Measurements from ENCODE around the gene ASB17. TPM values are rescaled to one million over a fixed set of nuclear protein-coding genes. Genes with fewer than 3 reads are reported as not detected.
A peak's percentile ranks its signal among the peaks of the same experiment; 100 is the strongest.

Gene ASB17
- total RNA-seq, 5 donors from 2014 or later (not counting 1 experiment from before 2014, with no cell fraction given), result not detected

- H3K4me1 Mint-ChIP-seq, result no peaks in the 10 kb centered on the region
- H3K4me1 ChIP-seq (ENCODE audit: control insufficient read depth in 1 of 2, extremely low read depth in 1 of 2, insufficient read depth in 2 of 2, low read length in 2 of 2), result no peaks in the 10 kb centered on the region
- no peak overlapping the region for H3K27ac ChIP-seq (ENCODE audit: low read length)
- ChIA-PET POLR2A (interaction anchor here in 1 of 2 donors (0.7 kb wide), 1 partner anchor 10 kb away, joined by 7 read pairs; no protein-coding TSS in a partner anchor), CTCF (no interaction called here)
- ATAC-seq (replicated peaks in 1 of 4) (no peak), DNase-seq (no peak)
- peaks cover 0 to 10% of the 10 kb centered on the region in 2 donors for H3K27me3 Mint-ChIP-seq
- H3K36me3 Mint-ChIP-seq, result no peaks in the 10 kb centered on the region
- no peaks in the 10 kb centered on the region for H3K36me3 ChIP-seq (ENCODE audit: control insufficient read depth in 2 of 2, extremely low read depth in 1 of 2, insufficient read depth in 1 of 2, low read length in 1 of 2)
- H3K9me3 ChIP-seq, result no peaks in the 10 kb centered on the region
- H3K27me3 ChIP-seq (replicated peaks in 1 of 2; ENCODE audit: control insufficient read depth in 2 of 2, extremely low read depth in 1 of 2, insufficient read depth in 2 of 2, low read length in 1 of 2), result no peaks in the 10 kb centered on the region
- no CpG with 5 or more reads among the region's 1 CpG for WGBS (ENCODE audit: insufficient coverage)
- no peaks in the 10 kb centered on the region for H3K9me3 Mint-ChIP-seq
- H3K27ac Mint-ChIP-seq, result no peak overlapping the region
- H3K4me3 Mint-ChIP-seq, result no peak overlapping the region
- H3K4me3 ChIP-seq (ENCODE audit: control insufficient read depth in 1 of 2, extremely low read depth in 1 of 2, low read length in 1 of 2), result no peak overlapping the region
These were observed 9.5 kb downstream of the ASB17 start for GRCh38 chr1:75922698-75923097.

DNA sequence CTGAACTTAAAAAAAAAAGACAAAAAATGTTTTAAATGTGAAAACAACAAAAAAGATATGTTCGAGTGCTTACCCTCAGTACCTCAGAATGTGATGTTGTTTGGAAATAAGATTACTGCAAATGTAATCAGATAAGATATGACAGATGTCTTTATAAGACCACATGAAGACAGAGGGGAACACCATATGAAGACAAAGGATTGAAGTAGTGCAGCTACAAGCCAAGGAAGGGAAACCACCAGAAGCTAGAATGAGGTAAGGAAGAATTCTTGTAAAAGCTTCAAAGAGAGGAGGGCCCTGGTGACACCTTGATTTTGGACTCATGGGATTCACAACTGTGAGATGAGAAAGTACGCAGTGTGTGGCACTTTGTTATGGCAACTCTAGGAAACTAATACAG, 15.4 kb downstream of the ASB17 start:
- H3K27ac ChIP-seq (ENCODE audit: low read length), result no peak overlapping the region
- H3K27ac Mint-ChIP-seq, result no peak overlapping the region
- no peaks in the 10 kb centered on the region for H3K9me3 ChIP-seq
- H3K36me3 ChIP-seq (ENCODE audit: control insufficient read depth in 2 of 2, extremely low read depth in 1 of 2, insufficient read depth in 1 of 2, low read length in 1 of 2), result no peaks in the 10 kb centered on the region
- ChIA-PET CTCF (no interaction called here), POLR2A (no interaction called here)
- H3K4me3 ChIP-seq (ENCODE audit: control insufficient read depth in 1 of 2, extremely low read depth in 1 of 2, low read length in 1 of 2), result no peak overlapping the region
- ATAC-seq (replicated peaks in 1 of 4) (peak in 1 of 4 experiments; percentile 55), DNase-seq (no peak)
- 75% methylated on average over 1 of the region's 2 CpGs for WGBS (ENCODE audit: insufficient coverage)
- H3K4me3 Mint-ChIP-seq, result no peak overlapping the region
- peaks cover 8 to 10% of the 10 kb centered on the region in 2 donors for H3K27me3 Mint-ChIP-seq
- peaks cover 0 to 6% (median 0%) of the 10 kb centered on the region in 3 donors for H3K4me1 Mint-ChIP-seq
- no peaks in the 10 kb centered on the region for H3K4me1 ChIP-seq (ENCODE audit: control insufficient read depth in 1 of 2, extremely low read depth in 1 of 2, insufficient read depth in 2 of 2, low read length in 2 of 2)
- no peaks in the 10 kb centered on the region for H3K36me3 Mint-ChIP-seq
- H3K27me3 ChIP-seq (replicated peaks in 1 of 2; ENCODE audit: control insufficient read depth in 2 of 2, extremely low read depth in 1 of 2, insufficient read depth in 2 of 2, low read length in 1 of 2), result peaks cover 0 to 4% of the 10 kb centered on the region in 2 experiments
- no peaks in the 10 kb centered on the region for H3K9me3 Mint-ChIP-seq

GRCh38 chr1:75908717-75909152, 23.5 kb downstream of the ASB17 start:
- Mint-ChIP-seq H3K36me3 (no peaks in the 10 kb centered on the region), H3K9me3 (peaks cover 8 to 18% (median 9%) of the 10 kb centered on the region in 3 donors), H3K4me3 (no peak overlapping the region), H3K27ac (no peak overlapping the region), H3K27me3 (peaks cover 0 to under 1% of the 10 kb centered on the region in 2 donors), H3K4me1 (no peaks in the 10 kb centered on the region)
- ChIA-PET CTCF (no interaction called here), POLR2A (no interaction called here)
- H3K27me3 ChIP-seq (replicated peaks in 1 of 2; ENCODE audit: control insufficient read depth in 2 of 2, extremely low read depth in 1 of 2, insufficient read depth in 2 of 2, low read length in 1 of 2), result peaks cover 0 to 1% of the 10 kb centered on the region in 2 experiments
- no peaks in the 10 kb centered on the region for H3K9me3 ChIP-seq
- H3K36me3 ChIP-seq (ENCODE audit: control insufficient read depth in 2 of 2, extremely low read depth in 1 of 2, insufficient read depth in 1 of 2, low read length in 1 of 2), result no peaks in the 10 kb centered on the region
- no peaks in the 10 kb centered on the region for H3K4me1 ChIP-seq (ENCODE audit: control insufficient read depth in 1 of 2, extremely low read depth in 1 of 2, insufficient read depth in 2 of 2, low read length in 2 of 2)
- no peak overlapping the region for H3K4me3 ChIP-seq (ENCODE audit: control insufficient read depth in 1 of 2, extremely low read depth in 1 of 2, low read length in 1 of 2)
- no peak for ATAC-seq (replicated peaks in 1 of 4)
- no peak for DNase-seq
- no CpG with 5 or more reads among the region's 2 CpGs for WGBS (ENCODE audit: insufficient coverage)
- H3K27ac ChIP-seq (ENCODE audit: low read length), result no peak overlapping the region

- no peak for DNase-seq
- peaks cover 0 to 4% of the 10 kb centered on the region in 2 donors for H3K27me3 Mint-ChIP-seq
- H3K4me3 Mint-ChIP-seq, result no peak overlapping the region
- POLR2A ChIA-PET, result no interaction called here
- Histone ChIP-seq H3K9me3 (no peaks in the 10 kb centered on the region), H3K4me3 (ENCODE audit: control insufficient read depth in 1 of 2, extremely low read depth in 1 of 2, low read length in 1 of 2) (no peak overlapping the region), H3K27me3 (replicated peaks in 1 of 2; ENCODE audit: control insufficient read depth in 2 of 2, extremely low read depth in 1 of 2, insufficient read depth in 2 of 2, low read length in 1 of 2) (no peaks in the 10 kb centered on the region), H3K4me1 (ENCODE audit: control insufficient read depth in 1 of 2, extremely low read depth in 1 of 2, insufficient read depth in 2 of 2, low read length in 2 of 2) (no peaks in the 10 kb centered on the region), H3K36me3 (ENCODE audit: control insufficient read depth in 2 of 2, extremely low read depth in 1 of 2, insufficient read depth in 1 of 2, low read length in 1 of 2) (no peaks in the 10 kb centered on the region), H3K27ac (ENCODE audit: low read length) (no peak overlapping the region)
- no peak overlapping the region for H3K27ac Mint-ChIP-seq
- no peaks in the 10 kb centered on the region for H3K36me3 Mint-ChIP-seq
- H3K4me1 Mint-ChIP-seq, result no peaks in the 10 kb centered on the region
- ATAC-seq (replicated peaks in 1 of 4), result no peak
- CTCF ChIA-PET, result no interaction called here
- no CpG with 5 or more reads among the region's 1 CpG for WGBS (ENCODE audit: insufficient coverage)
- no peaks in the 10 kb centered on the region for H3K9me3 Mint-ChIP-seq
These were observed 30.8 kb downstream of the ASB17 start for GRCh38 chr1:75901371-75901770.

- Mint-ChIP-seq H3K4me1 (no peaks in the 10 kb centered on the region), H3K4me3 (no peak overlapping the region), H3K36me3 (no peaks in the 10 kb centered on the region), H3K27ac (no peak overlapping the region), H3K27me3 (no peaks in the 10 kb centered on the region), H3K9me3 (no peaks in the 10 kb centered on the region)
- POLR2A ChIA-PET, result no interaction called here
- CTCF ChIA-PET, result no interaction called here
- no peak for ATAC-seq (replicated peaks in 1 of 4)
- H3K36me3 ChIP-seq (ENCODE audit: control insufficient read depth in 2 of 2, extremely low read depth in 1 of 2, insufficient read depth in 1 of 2, low read length in 1 of 2), result no peaks in the 10 kb centered on the region
- DNase-seq, result no peak
- no peaks in the 10 kb centered on the region for H3K4me1 ChIP-seq (ENCODE audit: control insufficient read depth in 1 of 2, extremely low read depth in 1 of 2, insufficient read depth in 2 of 2, low read length in 2 of 2)
- H3K27ac ChIP-seq (ENCODE audit: low read length), result no peak overlapping the region
- no peak overlapping the region for H3K4me3 ChIP-seq (ENCODE audit: control insufficient read depth in 1 of 2, extremely low read depth in 1 of 2, low read length in 1 of 2)
- H3K27me3 ChIP-seq (replicated peaks in 1 of 2; ENCODE audit: control insufficient read depth in 2 of 2, extremely low read depth in 1 of 2, insufficient read depth in 2 of 2, low read length in 1 of 2), result no peaks in the 10 kb centered on the region
- no CpG with 5 or more reads among the region's 1 CpG for WGBS (ENCODE audit: insufficient coverage)
- H3K9me3 ChIP-seq, result no peaks in the 10 kb centered on the region
These were observed 47.8 kb downstream of the ASB17 start for GRCh38 chr1:75884437-75884836.

- ChIA-PET CTCF (no interaction called here), POLR2A (no interaction called here)
- Histone ChIP-seq H3K9me3 (no peaks in the 10 kb centered on the region), H3K4me3 (ENCODE audit: control insufficient read depth in 1 of 2, extremely low read depth in 1 of 2, low read length in 1 of 2) (no peak overlapping the region), H3K4me1 (ENCODE audit: control insufficient read depth in 1 of 2, extremely low read depth in 1 of 2, insufficient read depth in 2 of 2, low read length in 2 of 2) (no peaks in the 10 kb centered on the region), H3K27me3 (replicated peaks in 1 of 2; ENCODE audit: control insufficient read depth in 2 of 2, extremely low read depth in 1 of 2, insufficient read depth in 2 of 2, low read length in 1 of 2) (no peaks in the 10 kb centered on the region), H3K27ac (ENCODE audit: low read length) (no peak overlapping the region), H3K36me3 (ENCODE audit: control insufficient read depth in 2 of 2, extremely low read depth in 1 of 2, insufficient read depth in 1 of 2, low read length in 1 of 2) (no peaks in the 10 kb centered on the region)
- no peak overlapping the region for H3K4me3 Mint-ChIP-seq
- H3K27me3 Mint-ChIP-seq, result no peaks in the 10 kb centered on the region
- no peak for DNase-seq
- H3K27ac Mint-ChIP-seq, result no peak overlapping the region
- no peaks in the 10 kb centered on the region for H3K9me3 Mint-ChIP-seq
- no peak for ATAC-seq (replicated peaks in 1 of 4)
- H3K4me1 Mint-ChIP-seq, result no peaks in the 10 kb centered on the region
- no peaks in the 10 kb centered on the region for H3K36me3 Mint-ChIP-seq
- WGBS (ENCODE audit: insufficient coverage), result no CpG with 5 or more reads among the region's 1 CpG
These were observed 52.2 kb downstream of the ASB17 start for GRCh38 chr1:75879985-75880384.

GRCh38 chr1:75870951-75871350, 61.3 kb downstream of the ASB17 start:
- DNase-seq (no peak), ATAC-seq (replicated peaks in 1 of 4) (no peak)
- Histone ChIP-seq H3K36me3 (ENCODE audit: control insufficient read depth in 2 of 2, extremely low read depth in 1 of 2, insufficient read depth in 1 of 2, low read length in 1 of 2) (no peaks in the 10 kb centered on the region), H3K27me3 (replicated peaks in 1 of 2; ENCODE audit: control insufficient read depth in 2 of 2, extremely low read depth in 1 of 2, insufficient read depth in 2 of 2, low read length in 1 of 2) (no peaks in the 10 kb centered on the region), H3K4me3 (ENCODE audit: control insufficient read depth in 1 of 2, extremely low read depth in 1 of 2, low read length in 1 of 2) (no peak overlapping the region), H3K4me1 (ENCODE audit: control insufficient read depth in 1 of 2, extremely low read depth in 1 of 2, insufficient read depth in 2 of 2, low read length in 2 of 2) (no peaks in the 10 kb centered on the region), H3K9me3 (no peaks in the 10 kb centered on the region), H3K27ac (ENCODE audit: low read length) (no peak overlapping the region)
- no peaks in the 10 kb centered on the region for H3K36me3 Mint-ChIP-seq
- H3K4me3 Mint-ChIP-seq, result no peak overlapping the region
- POLR2A ChIA-PET, result no interaction called here
- no peaks in the 10 kb centered on the region for H3K4me1 Mint-ChIP-seq
- CTCF ChIA-PET, result no interaction called here
- H3K9me3 Mint-ChIP-seq, result peaks cover 0 to 2% (median 0%) of the 10 kb centered on the region in 3 donors
- no peak overlapping the region for H3K27ac Mint-ChIP-seq
- no CpG with 5 or more reads among the region's 1 CpG for WGBS (ENCODE audit: insufficient coverage)
- peaks cover 4% of the 10 kb centered on the region in 2 donors for H3K27me3 Mint-ChIP-seq
